HG02840 (cell line): ENCODE measurements around the gene PRR14L.
"Not testable (repeated sequence)": the region's sequence is repeated elsewhere in the genome, so short reads cannot be mapped to it uniquely, and the experiment has no call there.

Source experiments
- ATAC-seq: cut with Tn5 transposase; IDR thresholded peaks from one replicate; pipeline ENCODE4 v1.9.1; 2021; ENCODE audit warnings: mild to moderate bottlenecking, moderate library complexity, moderate number of reproducible peaks; ENCODE audit not compliant: unreplicated experiment, low FRiP score

PRR14L gene

GRCh38 chr22:31683181-31684105 is 66.5 kb downstream of the PRR14L start:
- no peak for ATAC-seq

- no peak for ATAC-seq
Measured at GRCh38 chr22:31682751-31683150, 67.2 kb downstream of the PRR14L start.

- ATAC-seq = no peak
Measured at GRCh38 chr22:31681349-31682345, 68.3 kb downstream of the PRR14L start.

DNA sequence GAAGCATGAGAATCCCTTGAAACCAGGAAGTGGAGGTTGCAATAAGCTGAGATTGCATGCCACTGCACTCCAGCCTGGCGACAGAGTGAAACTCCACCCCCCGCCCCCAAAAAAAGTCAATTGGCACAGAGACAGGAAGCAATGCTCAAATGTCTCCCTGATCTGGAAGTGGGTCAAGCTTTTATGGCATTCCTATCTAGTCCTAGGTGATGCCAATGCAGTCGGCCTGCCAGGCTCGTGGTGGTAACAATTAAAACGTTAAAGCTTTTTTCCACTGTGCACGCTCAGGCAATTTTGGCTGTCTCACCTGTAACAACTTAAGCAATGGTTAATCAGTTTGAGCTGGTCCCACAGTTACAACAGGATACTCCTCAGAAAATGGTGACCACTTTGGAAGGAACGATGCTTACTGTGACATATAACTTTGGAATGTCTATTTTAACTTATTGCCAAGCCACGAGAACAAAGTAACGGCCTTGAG is 69.0 kb downstream of the PRR14L start:
- ATAC-seq = no peak

GRCh38 chr22:31678748-31679147 is 71.2 kb downstream of the PRR14L start:
- ATAC-seq = no peak

DNA sequence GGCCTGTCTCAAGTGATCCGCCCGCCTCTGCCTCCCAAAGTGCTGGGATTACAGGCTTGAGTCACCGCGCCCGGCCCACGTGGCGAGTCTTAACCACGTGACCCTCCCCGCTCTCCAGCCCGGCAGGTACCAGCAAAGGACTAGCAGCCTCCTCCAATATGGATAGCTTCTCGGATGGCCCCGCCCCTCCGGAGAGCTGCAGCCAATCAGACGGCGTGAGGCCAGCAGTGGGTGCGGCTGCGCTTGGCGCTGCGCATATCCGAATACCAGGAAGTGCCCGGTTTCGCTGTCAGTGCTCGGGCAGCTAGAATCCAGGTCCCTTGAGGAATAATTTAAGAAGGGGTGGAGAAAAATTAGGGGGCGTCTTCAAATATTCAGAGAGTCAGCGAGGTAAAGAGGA is 73.2 kb downstream of the PRR14L start:
- ATAC-seq = peak; percentile 90

GRCh38 chr22:31674219-31674618 is 75.7 kb downstream of the PRR14L start:
- not testable (repeated sequence) for ATAC-seq

GRCh38 chr22:31668849-31669248 is 81.1 kb downstream of the PRR14L start:
- ATAC-seq = not testable (repeated sequence)

DNA sequence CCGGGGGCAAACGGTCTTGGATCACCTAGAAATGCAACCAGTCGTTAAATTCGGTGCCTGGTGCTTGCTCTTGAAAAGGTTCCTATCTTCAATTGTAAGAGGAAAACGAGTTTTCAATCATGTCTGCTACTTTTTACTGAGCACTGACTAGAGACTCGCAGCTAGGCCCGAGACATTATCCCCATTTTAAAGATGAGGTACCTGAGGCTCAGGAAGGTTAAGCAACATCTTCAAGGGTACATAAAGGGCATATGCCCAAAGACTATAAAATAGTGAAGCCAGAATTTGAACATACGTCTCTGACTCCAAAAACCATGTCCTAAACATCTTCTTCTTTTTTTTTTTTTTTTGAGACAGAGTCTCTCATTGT is 87.3 kb downstream of the PRR14L start:
- no peak for ATAC-seq

GRCh38 chr22:31661851-31662667 is 87.9 kb downstream of the PRR14L start, which contains the start of gene PISD:
Gene PISD, minus strand, starts transcription at chr22:31662215. Its CDS starts 7 bp downstream, at chr22:31662208.
- peak; percentile 92 for ATAC-seq

DNA sequence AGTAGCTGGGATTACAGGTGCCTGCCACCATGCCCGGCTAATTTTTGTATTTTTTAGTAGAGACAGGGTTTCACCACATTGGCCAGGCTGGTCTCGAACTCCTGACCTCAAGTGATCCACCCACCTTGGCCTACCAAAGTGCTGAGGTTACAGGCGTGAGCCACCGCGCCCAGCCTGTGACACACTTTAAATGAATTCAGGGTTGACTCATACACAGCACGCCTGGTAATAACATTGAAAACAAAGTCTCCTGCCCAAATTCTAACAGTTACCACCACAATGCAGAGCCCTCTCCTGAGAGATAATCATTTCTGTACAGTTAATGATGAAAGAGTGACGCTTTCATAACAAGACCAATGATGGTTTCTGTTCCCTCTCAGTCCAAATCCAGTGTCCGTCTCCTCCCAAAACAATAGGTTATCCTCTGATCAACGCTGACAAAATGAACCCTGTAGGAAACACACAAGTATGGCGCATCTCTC is 89.0 kb downstream of the PRR14L start:
- ATAC-seq = not testable (repeated sequence)

DNA sequence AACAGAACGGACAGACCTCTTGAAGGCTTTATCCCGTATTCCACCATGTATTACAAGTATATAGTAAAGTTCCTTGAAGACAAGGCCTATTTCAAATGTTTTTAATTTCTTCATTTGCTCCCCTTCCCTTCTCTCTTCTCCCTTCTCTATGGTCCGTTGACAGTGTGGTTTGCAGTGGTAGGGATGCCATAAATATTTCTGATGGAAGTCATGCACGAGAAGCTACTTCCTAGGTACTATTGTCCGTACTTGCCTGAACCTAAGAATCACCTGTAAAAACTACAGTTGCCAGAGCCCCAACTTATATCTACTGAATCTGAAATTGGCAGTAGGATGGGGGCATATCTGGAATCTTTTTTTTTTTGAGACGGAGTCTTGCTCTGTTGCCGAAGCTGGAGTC is 90.7 kb downstream of the PRR14L start:
- no peak for ATAC-seq

DNA sequence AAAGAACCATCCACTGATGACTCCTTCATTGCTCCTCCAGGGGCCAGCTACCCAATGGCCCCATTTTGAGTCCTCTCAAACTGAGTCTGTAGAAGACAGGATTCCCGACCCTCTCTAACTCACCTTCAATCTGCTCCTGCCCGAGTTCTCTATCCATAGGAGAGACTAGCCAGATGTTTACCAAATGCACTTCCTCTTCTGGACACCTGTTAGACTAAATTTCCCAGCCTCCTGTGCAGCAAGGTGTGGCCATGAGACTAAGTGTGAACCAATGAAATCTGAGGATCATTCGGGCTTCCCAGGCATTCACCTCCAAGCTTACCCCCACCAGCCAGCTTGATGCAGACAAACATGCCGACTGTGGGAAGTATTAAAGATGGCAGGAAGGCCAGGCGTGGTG is 95.5 kb downstream of the PRR14L start:
- no peak for ATAC-seq

- ATAC-seq = no peak
Measured at GRCh38 chr22:31653944-31654343, 96.0 kb downstream of the PRR14L start.

GRCh38 chr22:31652911-31653684 is 96.8 kb downstream of the PRR14L start:
- no peak for ATAC-seq

GRCh38 chr22:31652088-31652487 is 97.8 kb downstream of the PRR14L start:
- no peak for ATAC-seq

- ATAC-seq = no peak
Measured at GRCh38 chr22:31651664-31652063, 98.3 kb downstream of the PRR14L start.

GRCh38 chr22:31650391-31650790 is 99.5 kb downstream of the PRR14L start:
- ATAC-seq = no peak
